Hematopoietic multipotent progenitor cell treated with erythropoietin and hydrocortisone succinate and interleukin-3 and kit ligand, for 4 days (in vitro differentiated cells): ENCODE data around the gene PPFIA2.

Experiments used
- DNase-seq: peaks from one replicate; pipeline ENCODE4 v3.0.0-alpha.2; 2015

Gene PPFIA2

DNA sequence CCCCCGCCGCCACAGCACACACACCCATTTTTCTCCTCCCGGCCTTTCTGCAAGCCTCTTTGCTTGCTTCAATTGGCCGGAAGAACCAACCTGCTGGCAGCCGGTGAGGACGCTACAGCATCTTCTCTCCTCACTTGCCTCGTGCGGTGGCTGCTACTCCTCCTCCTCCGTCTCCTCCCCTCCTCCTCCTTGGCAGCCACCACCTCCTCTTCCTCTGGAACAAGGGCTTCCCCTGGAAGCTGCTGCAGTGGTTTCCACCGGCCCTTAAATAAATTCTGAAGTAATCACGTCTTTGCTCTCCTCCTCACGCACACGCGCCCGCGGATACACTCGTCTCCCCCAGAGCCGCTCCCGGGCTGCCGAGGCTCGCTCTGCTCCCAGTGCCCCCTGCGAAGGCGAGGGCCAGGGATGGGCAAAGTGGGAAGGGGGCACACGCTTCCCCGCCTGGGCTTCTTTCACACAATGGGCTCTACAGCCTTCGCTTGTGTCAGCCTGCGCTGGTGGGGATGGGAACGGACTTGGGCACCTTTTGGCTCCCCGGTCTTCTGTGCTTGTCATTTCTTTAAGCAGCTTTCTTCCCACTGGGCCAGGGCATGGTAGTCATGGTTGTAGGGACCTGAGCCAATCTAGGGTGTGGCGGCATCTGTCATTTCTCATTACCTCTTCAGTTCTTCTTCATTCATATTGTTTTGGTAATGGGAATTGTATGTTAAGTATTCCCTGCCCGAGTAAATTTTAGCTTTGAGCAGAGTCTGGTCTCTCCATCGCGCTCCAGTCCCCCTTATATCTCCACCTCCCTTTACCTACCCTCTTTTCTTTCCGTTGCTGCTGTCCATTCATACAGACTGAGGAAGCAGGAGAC lies at the start of gene PPFIA2:
Gene PPFIA2, minus strand, starts transcription at position 161 of the 862 bp plus-strand sequence.
- DNase-seq = peak; percentile 12

DNA sequence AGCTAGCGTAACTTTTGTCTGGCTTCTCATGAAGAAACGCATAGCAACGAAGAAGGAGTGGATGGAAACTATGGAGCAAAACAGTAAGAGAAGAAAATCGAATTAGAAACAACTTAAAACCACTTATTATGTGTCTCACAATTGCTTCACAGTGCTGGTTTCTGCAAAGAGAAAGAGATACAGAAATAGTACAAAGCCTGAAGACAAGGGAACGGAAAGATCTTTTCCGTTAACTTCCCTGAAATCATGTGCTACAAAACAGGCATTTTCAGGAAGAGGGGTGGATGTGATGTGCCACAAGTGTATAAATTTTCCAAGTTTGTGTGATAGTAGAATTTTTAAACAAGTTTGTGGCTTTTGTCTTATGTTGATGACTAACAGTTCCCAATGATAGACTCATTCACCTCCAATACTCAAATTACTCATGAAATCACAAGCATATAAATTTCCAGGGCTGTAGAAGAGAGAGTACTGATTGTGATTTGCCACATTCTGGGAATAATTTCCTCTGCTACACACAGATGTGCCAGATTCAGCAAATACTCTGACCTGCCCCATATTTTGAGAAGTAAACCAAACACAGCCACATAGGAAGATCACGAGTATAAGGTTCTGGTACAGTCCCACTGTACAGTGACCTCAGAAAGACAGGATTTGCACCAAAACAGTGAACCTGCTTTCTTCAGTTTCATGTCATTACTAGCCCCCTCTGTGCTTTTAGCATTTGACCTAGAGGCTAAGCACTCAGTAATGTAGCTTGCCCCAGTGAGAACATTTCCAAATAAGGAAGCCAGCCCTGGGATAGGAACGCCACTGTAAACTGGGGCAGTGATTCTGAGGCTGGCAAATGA lies 41.4 kb upstream of the PPFIA2 start:
- DNase-seq = no peak

DNA sequence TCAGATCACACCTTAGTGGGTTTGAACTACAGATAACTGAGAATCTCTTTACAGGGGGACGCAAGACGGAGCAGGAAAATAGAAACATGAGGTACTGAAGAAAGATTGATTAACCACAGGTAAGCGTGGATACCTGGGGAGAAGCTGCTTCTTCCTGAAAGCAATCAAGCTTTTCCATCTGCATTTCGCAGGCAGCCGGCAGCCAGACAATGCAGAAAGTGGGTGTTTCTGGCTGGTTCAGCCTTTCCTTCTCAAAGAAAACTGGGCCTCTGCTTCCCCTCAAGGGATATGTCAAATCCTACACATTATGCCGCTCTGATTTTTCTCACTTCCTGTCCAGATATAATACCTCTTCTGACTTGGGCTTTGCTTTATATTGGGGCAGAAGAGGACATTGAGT lies 39.1 kb upstream of the PPFIA2 start:
- DNase-seq = no peak

DNA sequence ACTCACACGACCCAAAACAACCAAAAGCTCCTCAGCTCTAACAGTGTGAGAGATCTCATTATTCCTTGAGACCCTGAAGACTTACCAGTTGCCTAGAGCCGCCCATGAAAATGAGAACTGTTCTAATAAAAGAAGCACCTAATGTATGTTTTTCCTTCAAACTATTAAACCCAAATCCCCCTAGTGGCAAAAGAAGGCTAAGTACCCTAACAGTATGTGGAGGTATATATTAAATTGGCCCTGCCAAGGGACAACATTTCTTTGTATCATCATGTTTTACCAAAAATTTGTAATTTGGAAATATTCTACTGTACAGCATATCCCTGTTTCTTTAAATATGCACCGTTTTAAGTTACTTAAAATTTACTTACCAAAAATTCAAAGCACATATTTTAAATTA lies 38.0 kb upstream of the PPFIA2 start:
- DNase-seq = peak; percentile 52

DNA sequence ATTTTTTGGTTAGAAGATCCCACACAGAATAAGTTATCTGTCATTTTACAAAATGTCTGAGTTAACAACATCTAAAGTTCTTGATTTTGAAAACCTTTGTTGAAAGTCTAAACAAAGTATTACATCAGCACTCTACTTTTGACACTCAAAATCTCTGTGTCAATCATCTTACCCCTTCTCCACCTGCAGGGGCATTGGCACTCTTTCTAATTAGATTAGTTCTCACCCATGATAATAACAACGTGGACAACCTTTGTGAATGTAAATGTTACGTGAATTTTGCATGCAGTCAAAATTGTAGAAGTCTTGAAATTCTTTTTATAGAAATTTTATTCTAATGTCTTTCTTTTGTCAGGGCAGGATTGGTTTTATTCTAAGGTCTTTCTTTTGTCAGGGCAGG lies 33.5 kb upstream of the PPFIA2 start:
- DNase-seq = no peak

DNA sequence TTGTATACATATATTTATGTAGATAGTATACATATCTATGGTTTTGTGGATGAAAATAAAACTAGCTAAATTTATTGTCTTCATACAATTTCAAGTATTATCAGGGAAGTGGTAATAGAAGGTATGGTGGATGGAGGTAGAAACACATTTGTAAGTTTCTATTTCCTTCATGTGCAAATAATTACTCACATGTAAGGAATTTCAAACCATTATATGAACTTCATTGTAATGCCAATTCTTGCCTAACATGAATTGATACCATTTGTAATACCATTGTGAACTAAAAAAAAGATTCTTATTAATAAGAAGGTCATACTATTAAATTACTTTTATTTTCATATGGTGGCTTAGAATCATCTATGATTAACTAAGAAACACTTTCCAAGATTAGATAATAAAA lies 20.1 kb upstream of the PPFIA2 start:
- DNase-seq = no peak

DNA sequence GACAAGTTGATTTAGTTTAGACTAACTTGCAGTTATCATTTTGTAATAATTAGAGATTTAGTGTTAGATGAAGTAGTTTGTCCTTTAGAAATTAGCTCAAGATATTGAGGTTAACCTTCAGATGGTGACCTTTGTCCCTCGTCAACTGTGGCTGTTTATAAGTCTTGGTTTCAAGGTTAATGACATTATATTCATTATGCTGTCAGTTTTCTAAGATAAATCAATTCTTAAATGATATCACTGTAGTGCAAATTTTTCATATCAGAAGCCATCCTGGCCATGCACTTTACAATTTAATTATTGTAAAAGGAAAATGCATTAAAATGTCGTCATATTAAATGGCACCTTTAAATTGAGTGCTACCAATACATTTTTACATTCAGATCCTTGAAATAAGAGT lies 19.6 kb upstream of the PPFIA2 start:
- DNase-seq = no peak

DNA sequence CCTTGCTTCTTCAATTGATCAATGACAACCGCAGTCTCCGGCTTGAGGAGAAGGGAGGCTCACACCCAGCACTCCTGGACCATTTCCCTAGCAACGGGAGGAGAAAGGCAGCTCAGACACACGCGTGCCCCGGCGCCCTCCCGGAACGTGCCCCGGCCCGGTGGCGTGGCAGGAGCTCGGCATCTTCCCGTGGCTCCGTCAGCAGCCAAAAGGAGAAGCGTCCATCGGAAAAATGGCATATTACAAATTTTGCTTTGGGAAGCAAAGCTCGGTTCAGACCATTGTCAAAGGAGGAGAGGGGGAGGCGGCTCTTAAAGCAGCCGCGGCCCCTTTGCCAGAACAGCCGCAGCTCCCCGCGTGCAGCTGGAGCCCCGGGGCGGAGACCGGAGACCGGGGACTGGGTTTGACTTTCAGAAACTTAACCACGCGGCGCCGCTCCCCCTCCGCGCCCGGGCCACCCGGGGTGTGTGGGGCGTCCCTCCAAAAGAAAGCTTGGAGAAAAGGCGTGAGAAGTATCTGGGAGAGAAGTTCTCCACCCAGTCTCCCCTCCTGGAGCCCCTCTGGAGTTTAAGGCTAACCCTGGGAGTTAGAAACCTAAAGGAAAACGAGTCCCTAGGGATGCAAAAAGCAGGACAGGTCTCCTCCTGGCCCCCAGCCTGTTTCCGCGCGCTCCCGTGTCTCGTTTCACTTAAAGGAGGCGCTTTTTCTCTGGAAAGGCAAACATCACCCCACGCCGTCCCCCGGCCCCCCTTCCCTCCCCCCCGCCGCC lies 545 bp downstream of the PPFIA2 start:
- peak; percentile 16 for DNase-seq

DNA sequence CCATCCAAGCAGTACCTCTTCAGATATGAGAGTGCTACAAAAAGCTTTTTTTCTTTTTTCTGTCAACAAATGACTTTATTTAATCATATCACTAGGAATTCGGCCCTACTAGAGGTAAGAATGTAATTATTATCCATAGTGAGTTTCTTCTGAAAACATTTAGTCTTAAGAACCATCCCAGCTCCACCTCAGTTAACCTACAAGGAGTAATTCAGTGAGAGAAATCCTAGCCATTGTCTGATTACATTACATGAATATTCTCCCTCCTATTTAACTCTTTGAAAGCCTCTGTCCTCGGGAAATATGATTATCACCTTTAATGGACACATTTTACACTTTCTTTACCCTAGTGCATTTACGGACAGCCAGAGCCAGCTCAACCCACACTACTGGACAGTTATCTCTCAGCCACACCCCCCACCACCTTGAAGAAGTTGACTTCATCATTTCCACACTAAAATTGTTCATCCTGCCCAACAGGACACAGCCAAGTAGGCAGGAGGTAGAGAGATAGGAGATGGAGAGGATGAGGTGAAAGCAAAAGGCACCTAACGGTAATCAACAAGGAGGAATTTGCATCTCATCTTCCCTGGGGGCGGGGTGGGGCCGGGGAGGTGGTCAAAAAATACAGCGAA lies 1.3 kb downstream of the PPFIA2 start:
- DNase-seq = no peak

DNA sequence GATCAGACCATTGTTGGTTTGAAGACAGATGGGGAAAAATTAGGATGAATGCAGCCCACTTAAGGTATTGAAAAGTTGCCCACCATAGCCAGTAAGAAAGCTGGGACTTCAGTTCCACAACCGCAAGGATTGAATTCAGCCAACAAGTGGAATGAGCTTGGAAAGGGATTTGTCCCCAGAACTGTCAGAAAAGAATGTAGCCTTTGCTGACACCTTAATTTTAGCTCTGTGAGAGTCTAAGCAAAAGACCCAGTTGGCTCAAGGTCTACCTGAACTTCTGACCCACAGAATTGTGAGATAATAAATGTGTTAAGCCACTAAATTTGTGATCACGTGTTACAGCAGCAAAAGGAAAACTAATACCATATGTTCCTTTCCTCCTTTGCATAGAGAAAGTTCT lies 29.4 kb downstream of the PPFIA2 start:
- DNase-seq = no peak

DNA sequence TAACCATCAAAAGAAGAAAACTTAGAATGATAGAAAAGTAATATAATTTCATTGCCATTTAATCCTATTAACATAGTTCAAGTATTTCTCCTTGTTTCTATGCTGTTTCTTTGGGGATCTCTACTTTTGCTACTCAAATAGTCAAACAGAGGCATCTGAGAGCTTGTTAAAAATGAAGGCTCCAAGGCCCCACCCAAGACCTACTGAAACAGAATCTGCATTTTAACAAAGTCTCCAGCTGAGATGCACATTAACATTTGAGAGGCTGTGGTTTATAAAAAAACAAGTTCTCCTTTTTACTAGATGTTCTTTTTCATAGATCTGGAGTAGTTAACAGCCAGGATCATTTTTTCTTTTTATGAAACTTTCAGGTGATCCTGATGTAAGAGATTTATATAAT lies 31.8 kb downstream of the PPFIA2 start:
- DNase-seq = peak; percentile 1

DNA sequence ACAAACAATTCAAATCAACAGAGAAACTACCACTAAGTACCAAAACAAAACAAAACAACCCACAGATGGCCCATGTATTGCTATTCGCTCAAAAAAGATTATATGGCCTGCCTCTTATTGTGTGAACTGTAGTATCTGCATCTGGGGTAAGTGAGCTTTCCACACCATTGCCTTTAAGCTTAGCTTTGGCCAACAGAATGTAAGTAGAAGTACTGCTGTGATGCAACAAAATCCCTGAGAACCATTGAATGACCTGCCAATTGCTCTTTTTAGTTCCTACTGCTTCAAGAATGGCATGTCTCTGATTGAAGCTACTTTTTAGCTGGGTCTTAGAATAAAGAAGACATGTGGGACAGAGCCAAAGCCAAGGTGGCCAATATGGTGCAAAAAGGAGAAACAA lies 32.5 kb downstream of the PPFIA2 start:
- DNase-seq = no peak

DNA sequence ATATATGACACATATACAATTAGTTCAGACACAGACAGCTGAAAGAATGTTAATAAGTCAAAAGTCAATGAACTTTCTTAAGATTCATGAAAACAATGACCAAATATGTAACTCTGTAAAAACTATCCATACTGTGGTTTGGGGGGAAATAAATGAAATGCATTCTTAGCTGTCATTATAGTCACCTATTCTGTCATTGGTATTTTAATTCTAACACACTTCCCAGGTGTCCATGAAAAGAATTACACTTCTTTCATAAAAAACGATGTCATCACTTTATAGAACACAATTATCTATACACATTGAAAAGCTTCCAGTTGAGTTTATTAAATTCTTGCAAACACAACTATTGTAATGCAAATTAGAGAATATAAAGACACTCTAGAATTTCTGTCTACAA lies 35.8 kb downstream of the PPFIA2 start:
- no peak for DNase-seq

DNA sequence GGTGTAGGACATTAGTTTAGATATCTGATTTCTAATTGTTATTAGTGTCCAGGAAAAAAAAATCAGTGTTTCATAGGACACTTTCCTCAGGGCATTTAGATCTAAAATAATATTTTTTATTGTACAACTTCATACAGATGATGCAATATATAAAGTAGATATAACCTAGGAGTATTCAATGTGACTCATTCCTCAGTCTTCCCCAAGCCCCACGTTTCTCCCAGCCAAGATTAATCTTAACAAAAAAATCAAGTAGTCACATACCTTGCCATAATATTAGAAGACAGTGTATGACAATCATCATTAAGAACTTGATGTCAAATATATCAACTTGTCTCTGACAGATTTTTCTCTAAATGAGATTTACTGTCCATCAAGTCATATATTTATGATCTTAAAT lies 37.1 kb downstream of the PPFIA2 start:
- DNase-seq = no peak

DNA sequence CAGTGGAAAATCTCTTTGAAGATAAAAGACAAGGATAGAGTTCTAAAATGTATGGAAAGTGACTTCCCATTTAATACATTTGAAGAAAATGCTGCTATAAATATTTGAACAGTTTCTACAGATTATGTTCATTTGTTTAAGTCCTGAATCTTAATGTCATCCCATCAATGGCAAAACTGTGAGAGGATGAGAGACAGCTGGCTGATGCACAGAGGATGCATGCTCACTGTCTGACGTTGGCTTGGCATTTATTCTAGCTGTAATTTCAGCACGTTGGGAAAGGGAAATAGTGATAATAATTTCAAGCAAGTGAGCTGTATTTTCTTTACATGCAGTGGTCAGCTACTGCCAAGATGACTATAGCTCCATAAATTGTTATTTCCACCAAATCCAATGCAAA lies 40.5 kb downstream of the PPFIA2 start:
- DNase-seq = no peak

DNA sequence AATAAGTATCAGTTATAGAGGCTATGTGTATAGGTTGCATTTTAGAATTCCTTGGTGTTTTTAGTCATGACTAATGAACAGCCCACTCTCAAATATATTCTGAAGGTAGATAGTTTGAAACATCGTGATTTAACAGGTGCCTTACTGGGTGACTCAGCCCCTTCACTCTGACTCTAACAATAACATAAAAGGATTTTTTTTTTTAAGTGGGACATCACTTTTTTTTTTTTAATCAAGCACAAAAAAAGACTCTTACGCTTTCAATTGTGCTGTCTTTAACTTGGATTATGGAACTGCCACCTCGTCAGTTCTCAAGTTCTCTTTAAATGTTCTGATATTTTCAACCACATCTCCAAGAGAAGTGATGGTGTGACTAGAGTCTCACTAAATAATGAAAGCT lies 46.6 kb downstream of the PPFIA2 start:
- DNase-seq = no peak

DNA sequence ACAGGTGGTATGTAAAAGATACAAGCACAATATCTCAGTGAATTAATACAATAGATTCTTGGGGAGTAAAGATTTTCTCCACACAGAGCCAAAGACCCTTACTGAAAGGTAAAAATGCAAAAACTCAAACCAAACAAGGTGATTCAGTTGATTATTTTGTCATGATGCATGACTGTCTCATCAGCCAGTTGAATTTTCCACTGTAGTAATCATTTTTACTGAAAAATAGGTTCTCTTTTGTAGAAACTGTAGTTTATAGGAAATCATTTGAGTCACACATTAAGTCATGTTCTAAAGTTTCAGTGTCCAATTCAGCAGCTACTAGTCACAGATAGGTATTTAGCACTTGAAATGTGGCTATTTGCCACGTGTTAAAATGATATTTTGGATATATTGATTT lies 53.6 kb downstream of the PPFIA2 start:
- DNase-seq = no peak

DNA sequence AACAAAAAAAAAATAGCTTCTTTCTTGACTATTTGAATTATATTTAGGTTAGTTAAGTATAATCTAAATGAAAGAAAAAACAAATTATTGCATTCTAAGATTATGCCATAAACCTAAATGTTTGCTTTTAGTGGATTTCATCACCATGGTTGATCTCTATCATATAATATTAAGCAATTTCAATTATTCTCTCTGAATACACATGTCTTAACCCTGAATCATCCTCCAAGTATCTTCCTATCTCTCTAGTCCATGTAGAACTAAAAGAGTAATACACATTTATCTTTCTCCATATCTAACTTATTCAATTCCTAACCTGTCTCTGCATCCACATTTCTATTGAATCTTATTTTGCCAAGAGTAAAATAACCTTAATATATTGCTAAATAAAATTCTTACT lies 59.6 kb downstream of the PPFIA2 start:
- no peak for DNase-seq

DNA sequence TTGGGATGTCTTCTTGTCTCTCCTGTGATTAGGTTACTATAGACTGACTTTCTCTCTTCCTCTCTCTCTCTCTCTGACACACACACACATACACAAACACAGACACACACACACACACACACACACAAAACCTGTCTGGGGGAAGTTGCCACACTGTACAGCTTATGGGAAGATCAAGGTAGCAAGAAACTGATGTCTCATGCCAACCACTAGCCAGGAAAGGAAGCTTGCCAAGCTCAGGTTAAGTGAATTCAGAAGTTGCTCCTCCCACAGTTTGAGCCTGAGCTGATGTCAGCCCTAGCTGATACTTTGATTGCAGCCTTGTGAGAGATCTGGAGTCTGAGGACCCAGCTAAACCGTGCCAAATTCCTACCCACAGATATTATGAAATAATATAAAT lies 67.1 kb downstream of the PPFIA2 start:
- DNase-seq = no peak

DNA sequence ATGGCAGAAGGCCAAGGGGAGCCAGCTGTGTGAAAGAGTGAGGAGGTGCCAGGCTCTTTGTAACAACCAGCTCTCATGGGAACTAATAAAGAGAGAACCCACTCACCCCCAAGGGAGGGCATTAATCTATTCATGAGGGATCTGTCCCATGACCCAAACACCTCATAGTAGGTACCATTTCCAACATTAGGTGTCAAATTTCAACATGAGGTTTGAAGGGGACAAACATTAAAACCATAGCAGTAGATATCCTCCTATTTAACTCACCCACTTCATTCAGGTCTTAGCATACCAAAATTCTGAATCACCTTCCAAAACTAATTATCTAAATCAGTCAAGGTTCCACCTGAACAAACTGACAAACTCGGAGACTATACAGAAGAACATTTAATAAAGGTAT lies 75.3 kb downstream of the PPFIA2 start:
- DNase-seq = no peak

DNA sequence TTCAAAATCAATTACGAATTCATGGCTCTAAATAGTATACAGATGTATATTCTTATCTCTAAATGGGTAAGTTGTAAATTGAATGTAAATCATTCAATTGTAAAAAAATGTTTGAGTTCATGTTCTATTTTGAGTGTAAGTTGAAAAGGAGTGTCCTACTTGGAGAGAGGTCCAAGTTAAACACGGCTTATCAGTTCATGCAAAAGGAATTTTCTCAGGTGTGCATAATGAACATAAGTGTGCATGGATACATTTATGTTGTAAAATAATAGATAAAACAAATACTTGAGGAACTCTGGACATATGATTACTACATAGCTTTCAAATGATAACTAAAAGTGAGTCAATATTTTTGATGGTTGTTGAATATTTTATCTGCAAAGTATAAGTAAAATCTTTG lies 79.5 kb downstream of the PPFIA2 start:
- DNase-seq = no peak

DNA sequence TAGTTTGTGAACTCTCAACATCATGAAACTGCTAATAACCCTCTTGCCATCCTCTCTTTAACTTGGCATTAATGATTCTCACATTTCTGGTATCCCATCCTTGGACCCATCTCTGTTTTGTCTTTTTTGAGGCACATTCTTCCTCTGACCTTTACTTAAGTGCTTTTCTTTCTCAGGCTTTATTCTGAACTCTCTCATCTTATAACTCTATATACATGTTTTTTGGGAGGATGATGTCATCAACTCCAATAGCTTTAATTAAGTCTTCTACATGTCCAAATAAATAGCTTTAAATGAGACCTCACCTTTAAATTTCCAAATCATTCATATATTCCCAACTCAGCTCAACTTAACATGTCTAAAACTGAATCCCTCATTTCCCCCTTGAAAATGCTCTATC lies 88.4 kb downstream of the PPFIA2 start:
- DNase-seq = no peak

DNA sequence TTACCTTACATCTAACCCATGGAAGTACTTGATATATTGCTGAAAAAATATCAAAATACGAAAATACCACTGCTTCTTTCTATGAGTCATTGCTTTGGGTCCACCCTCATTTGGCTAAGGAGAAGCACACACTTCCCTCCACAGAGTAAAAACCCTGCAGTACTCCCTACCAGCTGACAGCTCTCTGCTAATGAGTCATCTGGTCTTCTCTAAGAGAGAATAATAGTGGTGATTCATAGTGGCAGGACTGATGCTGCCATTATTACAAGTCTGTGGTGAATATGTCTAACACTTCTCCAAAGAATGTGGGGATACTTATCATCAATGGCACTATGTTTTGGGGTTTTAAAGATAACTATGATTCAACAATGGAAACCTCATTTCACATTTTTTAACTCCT lies 90.7 kb downstream of the PPFIA2 start:
- DNase-seq = peak; percentile 15
